HepG2 (cell line): ENCODE data around the gene MAP2K5. TPM values are rescaled to one million over a fixed set of nuclear protein-coding genes. Genes with fewer than 3 reads are reported as not detected.

Experiments
- BCL6 ChIP-seq: IDR thresholded peaks from 2 replicates; pipeline ENCODE4 v1.6.1; 2016; ENCODE audit warnings: missing genetic modification reagents, missing compliant biosample characterization
- BRCA1 ChIP-seq: sonication (generic); formaldehyde crosslinking; IDR thresholded peaks from 2 replicates; pipeline ENCODE4 v1.4.0; 2020; ENCODE audit warnings: missing genetic modification reagents
- EED ChIP-seq: sonication (generic); formaldehyde crosslinking; IDR thresholded peaks from 2 replicates; pipeline ENCODE4 v1.5.0; 2020; ENCODE audit warnings: mild to moderate bottlenecking, missing genetic modification reagents
- FIP1L1 ChIP-seq: fragments of 200-400 bp; formaldehyde crosslinking; IDR thresholded peaks from 2 replicates; pipeline ENCODE4 v1.6.1; 2018; ENCODE audit warnings: low read depth, mild to moderate bottlenecking, low read length, moderate library complexity, borderline replicate concordance; ENCODE audit not compliant: insufficient read depth
- MAZ ChIP-seq, 2 experiments: sonication (generic) in 1 of 2; formaldehyde crosslinking in 1 of 2; IDR thresholded peaks; 2 replicates each; pipeline versions ENCODE4 v1.5.0 to v1.6.1; 2012 to 2020; ENCODE audit warnings: low read depth in 2 of 2, mild to moderate bottlenecking in 2 of 2, borderline replicate concordance in 1 of 2, improper control_type of control experiment in 1 of 2, low read length in 1 of 2, missing genetic modification reagents in 1 of 2, moderate library complexity in 1 of 2
- MED8 ChIP-seq: sonication (generic); formaldehyde crosslinking; IDR thresholded peaks from 2 replicates; pipeline ENCODE4 v1.8.1; 2023; ENCODE audit warnings: mild to moderate bottlenecking, missing genetic modification reagents; ENCODE audit not compliant: insufficient replicate concordance
- RAD21 ChIP-seq: fragments of 450-650 bp; formaldehyde crosslinking; IDR thresholded peaks from 2 replicates; pipeline ENCODE4 v1.5.0; 2020; ENCODE audit warnings: mild to moderate bottlenecking
- REL ChIP-seq: sonication (generic); formaldehyde crosslinking; conservative IDR thresholded peaks from 2 replicates; pipeline ENCODE4 v1.8.0; 2022; ENCODE audit warnings: mild to moderate bottlenecking, missing genetic modification reagents, moderate library complexity
- RFX3 ChIP-seq: IDR thresholded peaks from 2 replicates; pipeline ENCODE4 v1.6.1; 2016; ENCODE audit warnings: missing biosample characterization, missing genetic modification reagents
- RXRB ChIP-seq: IDR thresholded peaks from 2 replicates; pipeline ENCODE4 v1.6.1; 2016; ENCODE audit warnings: borderline replicate concordance, missing genetic modification reagents, missing compliant biosample characterization
- TAF1 ChIP-seq: sonication (generic); formaldehyde crosslinking; IDR thresholded peaks from 2 replicates; pipeline ENCODE4 v1.4.0; 2020; ENCODE audit warnings: missing genetic modification reagents
- WIZ ChIP-seq: sonication (generic); formaldehyde crosslinking; IDR thresholded peaks from 2 replicates; pipeline ENCODE4 v1.5.1; 2020; ENCODE audit warnings: mild to moderate bottlenecking, missing genetic modification reagents
- ZNF17 ChIP-seq: sonication (generic); formaldehyde crosslinking; IDR thresholded peaks from 2 replicates; pipeline ENCODE4 v1.5.0; 2020; ENCODE audit warnings: mild to moderate bottlenecking, missing genetic modification reagents
- ZNF503 ChIP-seq: sonication (generic); formaldehyde crosslinking; IDR thresholded peaks from 2 replicates; pipeline ENCODE4 v1.4.0; 2020; ENCODE audit warnings: missing genetic modification reagents
- ZNF572 ChIP-seq: sonication (generic); formaldehyde crosslinking; IDR thresholded peaks from 2 replicates; pipeline ENCODE4 v1.5.1; 2020; ENCODE audit warnings: mild to moderate bottlenecking, missing genetic modification reagents
- ZNF607 ChIP-seq: sonication (generic); formaldehyde crosslinking; IDR thresholded peaks from 2 replicates; pipeline ENCODE4 v1.5.1; 2020; ENCODE audit warnings: missing genetic modification reagents, mild to moderate bottlenecking, borderline replicate concordance
- ZNF616 ChIP-seq: sonication (generic); formaldehyde crosslinking; IDR thresholded peaks from 2 replicates; pipeline ENCODE4 v1.5.0; 2020; ENCODE audit warnings: low read depth, mild to moderate bottlenecking, missing genetic modification reagents
- ZNF7 ChIP-seq: IDR thresholded peaks from 2 replicates; pipeline ENCODE4 v1.6.1; 2016; ENCODE audit warnings: missing biosample characterization, missing genetic modification reagents
- ZNF709 ChIP-seq: sonication (generic); formaldehyde crosslinking; IDR thresholded peaks from 2 replicates; pipeline ENCODE4 v1.5.0; 2020; ENCODE audit warnings: mild to moderate bottlenecking, missing genetic modification reagents
- ZNF83 ChIP-seq: sonication (generic); formaldehyde crosslinking; IDR thresholded peaks from 2 replicates; pipeline ENCODE4 v1.4.0; 2020; ENCODE audit warnings: missing genetic modification reagents, mild to moderate bottlenecking, borderline replicate concordance
- polyA plus RNA-seq, 8 experiments: library from polyadenylated mRNA; depleted of rRNA in 3 of 8; stranded (reverse) in 7 of 8; unstranded in 1 of 8; fragments of >200 nt; fragmentation: Illumina TruSeq in 4 of 8; extraction: Trizol in 4 of 8; gene quantifications; 2 replicates each; pipeline versions ENCODE4 v1.2.1 to v1.2.3, GENCODE V29; 2011 to 2016; ENCODE audit warnings: low read depth in 4 of 8, missing spikeins in 1 of 8, mixed read lengths in 1 of 8; ENCODE audit not compliant: insufficient read depth in 1 of 8
- total RNA-seq, 5 experiments: library from RNA; depleted of rRNA; stranded (reverse); fragments of >200 nt; fragmentation: Illumina TruSeq; extraction: Trizol; gene quantifications; 2 replicates each; pipeline ENCODE4 v1.2.3, GENCODE V29; 2016; ENCODE audit warnings: low read depth in 1 of 5
- TF ChIP-seq, protein P1 (sequence below): sonication (generic); formaldehyde crosslinking; IDR thresholded peaks from 2 replicates; pipeline ENCODE4 v1.5.1; 2020; ENCODE audit warnings: missing genetic modification reagents, mild to moderate bottlenecking, borderline replicate concordance
- TF ChIP-seq, protein P2 (sequence below): sonication (generic); formaldehyde crosslinking; IDR thresholded peaks from 2 replicates; pipeline ENCODE4 v1.5.0; 2020; ENCODE audit warnings: missing genetic modification reagents, mild to moderate bottlenecking, borderline replicate concordance
- TF ChIP-seq, protein P3 (sequence below): sonication (generic); formaldehyde crosslinking; IDR thresholded peaks from 2 replicates; pipeline ENCODE4 v1.8.0; 2022; ENCODE audit warnings: mild to moderate bottlenecking, missing genetic modification reagents, moderate library complexity

Gene MAP2K5
- total and polyA plus RNA-seq, 2 of the 13 experiments (the other 11 are each of a cell fraction or from before 2014, with no cell fraction given), result 4.0 to 4.3 TPM

GRCh38 chr15:67839929-67840748 is 297.6 kb downstream of the MAP2K5 start, which contains the start of gene RNU6-1 (continued):
- TF ChIP-seq ZNF83 (0 out of 2 replicates have a peak, but pooled peaks have one; percentile 73), ZNF17 (CRISPR knock-in tag) (no peak), RAD21 (CRISPR knock-in tag) (no peak), ZNF616 (CRISPR knock-in tag) (no peak), WIZ (no peak), RFX3 (CRISPR knock-in tag) (0 out of 2 replicates have a peak, but pooled peaks have one; percentile 2), RXRB (CRISPR knock-in tag) (no peak), BRCA1 (CRISPR knock-in tag) (no peak), ZNF572 (CRISPR knock-in tag) (no peak), FIP1L1 (no peak), MED8 (no peak), BCL6 (CRISPR knock-in tag) (no peak), EED (CRISPR knock-in tag) (no peak), ZNF7 (CRISPR knock-in tag) (no peak), REL (CRISPR knock-in tag) (no peak), ZNF607 (CRISPR knock-in tag) (no peak), ZNF709 (no peak), MAZ (IDR thresholded peaks at IDR 0.05; ENCODE audit: borderline replicate concordance, low read depth, low read length) (peak; percentile 22; the same call in 1 of the 2 replicates), MAZ (CRISPR knock-in tag; IDR thresholded peaks at IDR 0.05; ENCODE audit: low read depth) (peak; percentile 32), TAF1 (CRISPR knock-in tag) (peak; percentile 73), ZNF503 (CRISPR knock-in tag) (no peak)
- TF ChIP-seq, protein P1, sequence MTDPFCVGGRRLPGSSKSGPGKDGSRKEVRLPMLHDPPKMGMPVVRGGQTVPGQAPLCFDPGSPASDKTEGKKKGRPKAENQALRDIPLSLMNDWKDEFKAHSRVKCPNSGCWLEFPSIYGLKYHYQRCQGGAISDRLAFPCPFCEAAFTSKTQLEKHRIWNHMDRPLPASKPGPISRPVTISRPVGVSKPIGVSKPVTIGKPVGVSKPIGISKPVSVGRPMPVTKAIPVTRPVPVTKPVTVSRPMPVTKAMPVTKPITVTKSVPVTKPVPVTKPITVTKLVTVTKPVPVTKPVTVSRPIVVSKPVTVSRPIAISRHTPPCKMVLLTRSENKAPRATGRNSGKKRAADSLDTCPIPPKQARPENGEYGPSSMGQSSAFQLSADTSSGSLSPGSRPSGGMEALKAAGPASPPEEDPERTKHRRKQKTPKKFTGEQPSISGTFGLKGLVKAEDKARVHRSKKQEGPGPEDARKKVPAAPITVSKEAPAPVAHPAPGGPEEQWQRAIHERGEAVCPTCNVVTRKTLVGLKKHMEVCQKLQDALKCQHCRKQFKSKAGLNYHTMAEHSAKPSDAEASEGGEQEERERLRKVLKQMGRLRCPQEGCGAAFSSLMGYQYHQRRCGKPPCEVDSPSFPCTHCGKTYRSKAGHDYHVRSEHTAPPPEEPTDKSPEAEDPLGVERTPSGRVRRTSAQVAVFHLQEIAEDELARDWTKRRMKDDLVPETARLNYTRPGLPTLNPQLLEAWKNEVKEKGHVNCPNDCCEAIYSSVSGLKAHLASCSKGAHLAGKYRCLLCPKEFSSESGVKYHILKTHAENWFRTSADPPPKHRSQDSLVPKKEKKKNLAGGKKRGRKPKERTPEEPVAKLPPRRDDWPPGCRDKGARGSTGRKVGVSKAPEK (CRISPR knock-in tag), result peak; percentile 98
- TF ChIP-seq, protein P2, sequence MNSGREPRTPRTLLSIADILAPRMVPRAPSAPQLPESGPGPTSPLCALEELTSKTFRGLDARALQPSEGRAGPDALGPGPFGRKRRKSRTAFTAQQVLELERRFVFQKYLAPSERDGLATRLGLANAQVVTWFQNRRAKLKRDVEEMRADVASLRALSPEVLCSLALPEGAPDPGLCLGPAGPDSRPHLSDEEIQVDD (CRISPR knock-in tag), result no peak
- TF ChIP-seq, protein P3, sequence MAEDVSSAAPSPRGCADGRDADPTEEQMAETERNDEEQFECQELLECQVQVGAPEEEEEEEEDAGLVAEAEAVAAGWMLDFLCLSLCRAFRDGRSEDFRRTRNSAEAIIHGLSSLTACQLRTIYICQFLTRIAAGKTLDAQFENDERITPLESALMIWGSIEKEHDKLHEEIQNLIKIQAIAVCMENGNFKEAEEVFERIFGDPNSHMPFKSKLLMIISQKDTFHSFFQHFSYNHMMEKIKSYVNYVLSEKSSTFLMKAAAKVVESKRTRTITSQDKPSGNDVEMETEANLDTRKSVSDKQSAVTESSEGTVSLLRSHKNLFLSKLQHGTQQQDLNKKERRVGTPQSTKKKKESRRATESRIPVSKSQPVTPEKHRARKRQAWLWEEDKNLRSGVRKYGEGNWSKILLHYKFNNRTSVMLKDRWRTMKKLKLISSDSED (CRISPR knock-in tag), result no peak
